Liver (tissue), 9 donors: ENCODE results near the gene BLOC1S5. TPM values are rescaled to one million over a fixed set of nuclear protein-coding genes. Genes with fewer than 3 reads are reported as not detected.

ENCODE experiments used
- DNase-seq: peaks from one replicate; pipeline ENCODE4 v3.0.0-alpha.2; 2017; ENCODE audit warnings: low spot score
- H3K27ac ChIP-seq, 2 donors: one replicate each; pipeline ENCODE4 v1.7.0; 2013; ENCODE audit warnings: inconsistent platforms in 2 of 2, low read length in 2 of 2, control low read depth in 1 of 2, low read depth in 1 of 2, mild to moderate bottlenecking in 1 of 2
- H3K27me3 ChIP-seq, 4 donors: one replicate each; pipeline versions ENCODE4 v1.6.1 to v1.7.0; 2013; ENCODE audit warnings: low read length in 3 of 4, inconsistent platforms in 1 of 4, mild to moderate bottlenecking in 1 of 4, moderate library complexity in 1 of 4; ENCODE audit not compliant: control insufficient read depth in 4 of 4, insufficient read depth in 4 of 4
- H3K36me3 ChIP-seq, 4 donors: one replicate each; pipeline versions ENCODE4 v1.6.1 to v1.7.0; 2013; ENCODE audit warnings: low read length in 3 of 4, mild to moderate bottlenecking in 3 of 4, low read depth in 1 of 4, moderate library complexity in 1 of 4; ENCODE audit not compliant: control insufficient read depth in 4 of 4, insufficient read depth in 3 of 4
- H3K4me1 ChIP-seq, 4 donors: one replicate each; pipeline versions ENCODE4 v1.6.1 to v1.7.0; 2013; ENCODE audit warnings: low read length in 3 of 4, mild to moderate bottlenecking in 3 of 4, moderate library complexity in 1 of 4; ENCODE audit not compliant: control insufficient read depth in 4 of 4, insufficient read depth in 4 of 4
- H3K4me3 ChIP-seq, 3 donors: one replicate each; pipeline versions ENCODE4 v1.6.1 to v1.7.0; 2013; ENCODE audit warnings: low read length in 3 of 3, control low read depth in 1 of 3, low read depth in 1 of 3, mild to moderate bottlenecking in 1 of 3
- H3K9ac ChIP-seq, 2 donors: one replicate each; pipeline ENCODE4 v1.7.0; 2013; ENCODE audit warnings: low read length in 2 of 2, mild to moderate bottlenecking in 2 of 2, moderate library complexity in 2 of 2, control low read depth in 1 of 2, low read depth in 1 of 2
- H3K9me3 ChIP-seq, 4 donors: one replicate each; pipeline versions ENCODE4 v1.6.1 to v1.7.0; 2013; ENCODE audit warnings: low read length in 3 of 4; ENCODE audit not compliant: control insufficient read depth in 4 of 4
- ATF3 ChIP-seq: IDR thresholded peaks from 2 replicates; pipeline ENCODE4 v1.6.1; 2016; ENCODE audit warnings: antibody characterized with exemption
- CTCF ChIP-seq: fragments of 150-350 bp; IDR thresholded peaks from 2 replicates; pipeline ENCODE4 v1.5.1; 2017; ENCODE audit warnings: improper control_type of control experiment, low read depth, low read length; ENCODE audit not compliant: missing input control
- EGR1 ChIP-seq, 2 donors: IDR thresholded peaks; 2 replicates each; pipeline ENCODE4 v1.6.1; 2016 to 2018; ENCODE audit warnings: antibody characterized with exemption in 2 of 2, low read depth in 2 of 2
- FOXA1 ChIP-seq: IDR thresholded peaks from 2 replicates; pipeline ENCODE4 v1.6.1; 2016; ENCODE audit warnings: antibody characterized with exemption
- FOXA2 ChIP-seq: IDR thresholded peaks from 2 replicates; pipeline ENCODE4 v1.6.1; 2016; ENCODE audit warnings: antibody characterized with exemption
- GABPA ChIP-seq, 2 donors: IDR thresholded peaks in 1 of 2; conservative IDR thresholded peaks in 1 of 2; 2 replicates each; pipeline ENCODE4 v1.6.1; 2016; ENCODE audit warnings: antibody characterized with exemption in 2 of 2, mild to moderate bottlenecking in 1 of 2, moderate library complexity in 1 of 2
- HNF4A ChIP-seq, 2 donors: conservative IDR thresholded peaks; 2 replicates each; pipeline ENCODE4 v1.6.1; 2016; ENCODE audit warnings: antibody characterized with exemption in 2 of 2, mild to moderate bottlenecking in 2 of 2
- HNF4G ChIP-seq: IDR thresholded peaks from 2 replicates; pipeline ENCODE4 v1.6.1; 2016; ENCODE audit warnings: antibody characterized with exemption
- JUND ChIP-seq, 2 donors: IDR thresholded peaks; 2 replicates each; pipeline ENCODE4 v1.6.1; 2016; ENCODE audit warnings: antibody characterized with exemption in 2 of 2
- MAX ChIP-seq: IDR thresholded peaks from 2 replicates; pipeline ENCODE4 v1.6.1; 2016; ENCODE audit warnings: antibody characterized with exemption
- NR2F2 ChIP-seq: IDR thresholded peaks from 2 replicates; pipeline ENCODE4 v1.6.1; 2016; ENCODE audit warnings: antibody characterized with exemption
- RAD21 ChIP-seq, 2 donors: IDR thresholded peaks; 2 replicates each; pipeline ENCODE4 v1.6.1; 2016; ENCODE audit warnings: antibody characterized with exemption in 2 of 2, mild to moderate bottlenecking in 2 of 2
- RXRA ChIP-seq, 2 donors: IDR thresholded peaks; 2 replicates each; pipeline ENCODE4 v1.6.1; 2017 to 2018; ENCODE audit warnings: antibody characterized with exemption in 2 of 2, mild to moderate bottlenecking in 1 of 2
- SP1 ChIP-seq: IDR thresholded peaks from 2 replicates; pipeline ENCODE4 v1.6.1; 2018; ENCODE audit warnings: antibody characterized with exemption, mild to moderate bottlenecking
- TAF1 ChIP-seq: conservative IDR thresholded peaks from 2 replicates; pipeline ENCODE4 v1.6.1; 2016; ENCODE audit warnings: antibody characterized with exemption, mild to moderate bottlenecking
- YY1 ChIP-seq: IDR thresholded peaks from 2 replicates; pipeline ENCODE4 v1.6.1; 2016; ENCODE audit warnings: antibody characterized with exemption, mild to moderate bottlenecking
- WGBS: extraction: QIAGEN DNeasy Blood & Tissue Kit; methylation state at CpG from one replicate; pipeline ENCODE4 v1.1.7; 2013; 5-methylcytosine and 5-hydroxymethylcytosine counted together
- polyA plus RNA-seq, 2 donors: library from polyadenylated mRNA; stranded (reverse) in 1 of 2; unstranded in 1 of 2; fragments of 200-250 nt in 1 of 2; fragments of >200 nt in 1 of 2; fragmentation: Nextera tagmentation in 1 of 2; extraction: Ambion mirVana in 1 of 2; gene quantifications; one replicate each; pipeline versions ENCODE4 v1.2.1 to v1.2.3, GENCODE V29; 2013 to 2015
- total RNA-seq, 2 donors: library from RNA; depleted of rRNA; stranded (reverse); fragments of >200 nt; gene quantifications; one replicate each; pipeline ENCODE4 v1.2.3, GENCODE V29; 2014
- TF ChIP-seq, protein P1 (sequence below): IDR thresholded peaks from 2 replicates; pipeline ENCODE4 v1.6.1; 2016; ENCODE audit warnings: antibody characterized with exemption
- TF ChIP-seq, protein P2 (sequence below): IDR thresholded peaks from 2 replicates; pipeline ENCODE4 v1.6.1; 2016; ENCODE audit warnings: antibody characterized with exemption, mild to moderate bottlenecking
- donor health status: healthy.
- donor health status: healthy.
- donor health status: healthy.
- donor health status: healthy.
- donor health status: healthy.

The BLOC1S5 gene
- total and polyA plus RNA-seq, 4 donors, result 5.2 to 11.1 (median 7.1) TPM

DNA sequence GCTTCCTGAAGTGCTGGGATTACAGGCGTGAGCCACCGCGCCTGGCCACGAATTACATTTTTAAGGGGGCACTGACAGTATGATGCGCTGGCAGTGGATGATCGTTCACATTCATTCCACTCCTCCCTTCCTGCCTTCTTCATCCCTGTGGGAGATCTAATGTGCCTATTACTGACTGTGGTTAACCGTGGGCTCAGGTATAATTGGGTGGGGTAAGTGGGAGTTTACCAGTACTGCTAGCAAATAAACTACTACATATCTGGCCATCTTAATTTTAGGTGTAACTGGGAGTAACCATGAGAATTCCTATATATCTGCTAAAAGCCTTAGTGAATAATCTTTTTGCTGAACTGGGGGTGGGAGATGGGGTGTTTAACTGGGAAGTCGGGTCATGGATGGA is 6.5 kb upstream of the BLOC1S5 start (continued):
- TF ChIP-seq, protein P1, sequence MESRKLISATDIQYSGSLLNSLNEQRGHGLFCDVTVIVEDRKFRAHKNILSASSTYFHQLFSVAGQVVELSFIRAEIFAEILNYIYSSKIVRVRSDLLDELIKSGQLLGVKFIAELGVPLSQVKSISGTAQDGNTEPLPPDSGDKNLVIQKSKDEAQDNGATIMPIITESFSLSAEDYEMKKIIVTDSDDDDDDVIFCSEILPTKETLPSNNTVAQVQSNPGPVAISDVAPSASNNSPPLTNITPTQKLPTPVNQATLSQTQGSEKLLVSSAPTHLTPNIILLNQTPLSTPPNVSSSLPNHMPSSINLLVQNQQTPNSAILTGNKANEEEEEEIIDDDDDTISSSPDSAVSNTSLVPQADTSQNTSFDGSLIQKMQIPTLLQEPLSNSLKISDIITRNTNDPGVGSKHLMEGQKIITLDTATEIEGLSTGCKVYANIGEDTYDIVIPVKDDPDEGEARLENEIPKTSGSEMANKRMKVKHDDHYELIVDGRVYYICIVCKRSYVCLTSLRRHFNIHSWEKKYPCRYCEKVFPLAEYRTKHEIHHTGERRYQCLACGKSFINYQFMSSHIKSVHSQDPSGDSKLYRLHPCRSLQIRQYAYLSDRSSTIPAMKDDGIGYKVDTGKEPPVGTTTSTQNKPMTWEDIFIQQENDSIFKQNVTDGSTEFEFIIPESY, result no peak
- TF ChIP-seq TAF1 (no peak), FOXA2 (no peak), FOXA1 (no peak), GABPA (IDR thresholded peaks at IDR 0.05 in 1 of 2, conservative IDR thresholded peaks at IDR 0.05 in 1 of 2) (no peak)

- Histone ChIP-seq H3K9ac (no peak overlapping the region), H3K27me3 (no peaks in the 10 kb centered on the region), H3K4me3 (no peak overlapping the region), H3K4me1 (peaks cover 6 to 15% (median 10%) of the 10 kb centered on the region in 4 donors), H3K36me3 (no peaks in the 10 kb centered on the region), H3K27ac (no peak overlapping the region), H3K9me3 (no peaks in the 10 kb centered on the region)
- TF ChIP-seq FOXA1, result no peak
- TF ChIP-seq YY1, result no peak
- no peak for TF ChIP-seq ATF3
- no peak for TF ChIP-seq EGR1 (IDR thresholded peaks at IDR 0.05; ENCODE audit: low read depth in 2 of 2)
- TF ChIP-seq GABPA (IDR thresholded peaks at IDR 0.05 in 1 of 2, conservative IDR thresholded peaks at IDR 0.05 in 1 of 2), result no peak
- TF ChIP-seq HNF4G, result no peak
- no peak for TF ChIP-seq JUND (IDR thresholded peaks at IDR 0.05)
- TF ChIP-seq SP1, result no peak
- TF ChIP-seq FOXA2, result no peak
- no peak for TF ChIP-seq NR2F2
- TF ChIP-seq CTCF, result no peak
- no peak for TF ChIP-seq TAF1
- TF ChIP-seq RXRA (IDR thresholded peaks at IDR 0.05), result no peak
- TF ChIP-seq, protein P2, sequence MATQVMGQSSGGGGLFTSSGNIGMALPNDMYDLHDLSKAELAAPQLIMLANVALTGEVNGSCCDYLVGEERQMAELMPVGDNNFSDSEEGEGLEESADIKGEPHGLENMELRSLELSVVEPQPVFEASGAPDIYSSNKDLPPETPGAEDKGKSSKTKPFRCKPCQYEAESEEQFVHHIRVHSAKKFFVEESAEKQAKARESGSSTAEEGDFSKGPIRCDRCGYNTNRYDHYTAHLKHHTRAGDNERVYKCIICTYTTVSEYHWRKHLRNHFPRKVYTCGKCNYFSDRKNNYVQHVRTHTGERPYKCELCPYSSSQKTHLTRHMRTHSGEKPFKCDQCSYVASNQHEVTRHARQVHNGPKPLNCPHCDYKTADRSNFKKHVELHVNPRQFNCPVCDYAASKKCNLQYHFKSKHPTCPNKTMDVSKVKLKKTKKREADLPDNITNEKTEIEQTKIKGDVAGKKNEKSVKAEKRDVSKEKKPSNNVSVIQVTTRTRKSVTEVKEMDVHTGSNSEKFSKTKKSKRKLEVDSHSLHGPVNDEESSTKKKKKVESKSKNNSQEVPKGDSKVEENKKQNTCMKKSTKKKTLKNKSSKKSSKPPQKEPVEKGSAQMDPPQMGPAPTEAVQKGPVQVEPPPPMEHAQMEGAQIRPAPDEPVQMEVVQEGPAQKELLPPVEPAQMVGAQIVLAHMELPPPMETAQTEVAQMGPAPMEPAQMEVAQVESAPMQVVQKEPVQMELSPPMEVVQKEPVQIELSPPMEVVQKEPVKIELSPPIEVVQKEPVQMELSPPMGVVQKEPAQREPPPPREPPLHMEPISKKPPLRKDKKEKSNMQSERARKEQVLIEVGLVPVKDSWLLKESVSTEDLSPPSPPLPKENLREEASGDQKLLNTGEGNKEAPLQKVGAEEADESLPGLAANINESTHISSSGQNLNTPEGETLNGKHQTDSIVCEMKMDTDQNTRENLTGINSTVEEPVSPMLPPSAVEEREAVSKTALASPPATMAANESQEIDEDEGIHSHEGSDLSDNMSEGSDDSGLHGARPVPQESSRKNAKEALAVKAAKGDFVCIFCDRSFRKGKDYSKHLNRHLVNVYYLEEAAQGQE, result no peak
- no peak for TF ChIP-seq HNF4A (conservative IDR thresholded peaks at IDR 0.05)
- TF ChIP-seq, protein P1, result no peak
- TF ChIP-seq RAD21 (IDR thresholded peaks at IDR 0.05), result no peak
- TF ChIP-seq MAX, result no peak
- DNase-seq, result no peak
- 88% methylated on average over 3 of the region's 3 CpGs for WGBS
These were observed 5.6 kb upstream of the BLOC1S5 start for GRCh38 chr6:8069631-8070284.
